HepG2 (cell line): Measurements from ENCODE around the gene AHSG. TPM values are rescaled to one million over a fixed set of nuclear protein-coding genes. Genes with fewer than 3 reads are reported as not detected.
A peak's percentile ranks its signal among the peaks of the same experiment; 100 is the strongest.

Experiments used
- ARID2 ChIP-seq: sonication (generic); formaldehyde crosslinking; IDR thresholded peaks from 2 replicates; pipeline ENCODE4 v1.8.1; 2022; ENCODE audit warnings: mild to moderate bottlenecking, missing genetic modification reagents, borderline replicate concordance
- BCLAF1 ChIP-seq: fragments of 450-650 bp; IDR thresholded peaks from 2 replicates; pipeline ENCODE4 v1.6.1; 2017; ENCODE audit warnings: mild to moderate bottlenecking
- ERF ChIP-seq: IDR thresholded peaks from 2 replicates; pipeline ENCODE4 v1.6.1; 2018; ENCODE audit warnings: missing biosample characterization, missing genetic modification reagents
- FOXK1 ChIP-seq: sonication (generic); formaldehyde crosslinking; IDR thresholded peaks from 2 replicates; pipeline ENCODE4 v1.4.0; 2020; ENCODE audit warnings: low read depth, missing genetic modification reagents, borderline replicate concordance
- HMG20A ChIP-seq: IDR thresholded peaks from 2 replicates; pipeline ENCODE4 v1.6.1; 2016; ENCODE audit warnings: borderline replicate concordance
- KDM5B ChIP-seq: sonication (generic); formaldehyde crosslinking; IDR thresholded peaks from 2 replicates; pipeline ENCODE4 v1.4.0; 2020; ENCODE audit warnings: missing genetic modification reagents, mild to moderate bottlenecking, borderline replicate concordance
- LBX2 ChIP-seq: sonication (generic); formaldehyde crosslinking; IDR thresholded peaks from 2 replicates; pipeline ENCODE4 v1.5.0; 2020; ENCODE audit warnings: missing genetic modification reagents, mild to moderate bottlenecking, borderline replicate concordance
- MED13 ChIP-seq: sonication (generic); formaldehyde crosslinking; IDR thresholded peaks from 2 replicates; pipeline ENCODE4 v1.5.0; 2020; ENCODE audit warnings: missing genetic modification reagents
- NR2F1 ChIP-seq, 2 experiments: fragments of 450-650 bp in 1 of 2; formaldehyde crosslinking in 1 of 2; IDR thresholded peaks; 2 replicates each; pipeline versions ENCODE4 v1.5.0 to v1.6.1; 2016 to 2020; ENCODE audit warnings: mild to moderate bottlenecking in 1 of 2, missing compliant biosample characterization in 1 of 2, missing genetic modification reagents in 1 of 2, moderate library complexity in 1 of 2
- PAF1 ChIP-seq: IDR thresholded peaks from 2 replicates; pipeline ENCODE4 v1.6.1; 2016; ENCODE audit warnings: missing genetic modification reagents, missing compliant biosample characterization
- PHF21A ChIP-seq: sonication (generic); formaldehyde crosslinking; IDR thresholded peaks from 2 replicates; pipeline ENCODE4 v1.5.0; 2020; ENCODE audit warnings: mild to moderate bottlenecking, missing genetic modification reagents
- USF2 ChIP-seq, 2 experiments: sonication (generic) in 1 of 2; formaldehyde crosslinking in 1 of 2; IDR thresholded peaks; 2 replicates each; pipeline versions ENCODE4 v1.5.1 to v1.6.1; 2011 to 2020; ENCODE audit warnings: borderline replicate concordance in 1 of 2, low read depth in 1 of 2, low read length in 1 of 2, mild to moderate bottlenecking in 1 of 2, missing genetic modification reagents in 1 of 2, moderate library complexity in 1 of 2
- ZIK1 ChIP-seq: sonication (generic); formaldehyde crosslinking; IDR thresholded peaks from 2 replicates; pipeline ENCODE4 v1.5.0; 2020; ENCODE audit warnings: mild to moderate bottlenecking, low read depth, missing genetic modification reagents, borderline replicate concordance
- ZNF24 ChIP-seq: fragments of 450-650 bp; IDR thresholded peaks from 2 replicates; pipeline ENCODE4 v1.6.1; 2017; ENCODE audit warnings: antibody characterized with exemption, mild to moderate bottlenecking
- ZNF296 ChIP-seq: sonication (generic); formaldehyde crosslinking; conservative IDR thresholded peaks from 2 replicates; pipeline ENCODE4 v1.5.0; 2020; ENCODE audit warnings: mild to moderate bottlenecking, missing genetic modification reagents
- ZNF468 ChIP-seq: sonication (generic); formaldehyde crosslinking; IDR thresholded peaks from 2 replicates; pipeline ENCODE4 v1.8.0; 2022; ENCODE audit warnings: mild to moderate bottlenecking, moderate library complexity, missing genetic modification reagents
- ZNF605 ChIP-seq: sonication (generic); formaldehyde crosslinking; IDR thresholded peaks from 2 replicates; pipeline ENCODE4 v1.8.0; 2022; ENCODE audit warnings: mild to moderate bottlenecking, missing genetic modification reagents
- ZNF629 ChIP-seq: sonication (generic); formaldehyde crosslinking; conservative IDR thresholded peaks from 2 replicates; pipeline ENCODE4 v1.5.0; 2020; ENCODE audit warnings: missing genetic modification reagents
- ZNF782 ChIP-seq: sonication (generic); formaldehyde crosslinking; IDR thresholded peaks from 2 replicates; pipeline ENCODE4 v1.4.0; 2020; ENCODE audit warnings: missing genetic modification reagents, mild to moderate bottlenecking, borderline replicate concordance
- ZNF788 ChIP-seq: sonication (generic); formaldehyde crosslinking; IDR thresholded peaks from 2 replicates; pipeline ENCODE4 v1.5.0; 2020; ENCODE audit warnings: mild to moderate bottlenecking, missing genetic modification reagents, borderline replicate concordance
- polyA plus RNA-seq, 8 experiments: library from polyadenylated mRNA; depleted of rRNA in 3 of 8; stranded (reverse) in 7 of 8; unstranded in 1 of 8; fragments of >200 nt; fragmentation: Illumina TruSeq in 4 of 8; extraction: Trizol in 4 of 8; gene quantifications; 2 replicates each; pipeline versions ENCODE4 v1.2.1 to v1.2.3, GENCODE V29; 2011 to 2016; ENCODE audit warnings: low read depth in 4 of 8, missing spikeins in 1 of 8, mixed read lengths in 1 of 8; ENCODE audit not compliant: insufficient read depth in 1 of 8
- total RNA-seq, 5 experiments: library from RNA; depleted of rRNA; stranded (reverse); fragments of >200 nt; fragmentation: Illumina TruSeq; extraction: Trizol; gene quantifications; 2 replicates each; pipeline ENCODE4 v1.2.3, GENCODE V29; 2016; ENCODE audit warnings: low read depth in 1 of 5
- TF ChIP-seq, protein P1 (sequence below): IDR thresholded peaks from 2 replicates; pipeline ENCODE4 v1.6.1; 2016; ENCODE audit warnings: control low read depth
- TF ChIP-seq, protein P2 (sequence below): IDR thresholded peaks from 2 replicates; pipeline ENCODE4 v1.6.1; 2016; ENCODE audit warnings: low read depth, borderline replicate concordance

The AHSG gene
- total and polyA plus RNA-seq, 2 of the 13 experiments (the other 11 are each of a cell fraction or from before 2014, with no cell fraction given), result 2,043 to 19,152 TPM

DNA sequence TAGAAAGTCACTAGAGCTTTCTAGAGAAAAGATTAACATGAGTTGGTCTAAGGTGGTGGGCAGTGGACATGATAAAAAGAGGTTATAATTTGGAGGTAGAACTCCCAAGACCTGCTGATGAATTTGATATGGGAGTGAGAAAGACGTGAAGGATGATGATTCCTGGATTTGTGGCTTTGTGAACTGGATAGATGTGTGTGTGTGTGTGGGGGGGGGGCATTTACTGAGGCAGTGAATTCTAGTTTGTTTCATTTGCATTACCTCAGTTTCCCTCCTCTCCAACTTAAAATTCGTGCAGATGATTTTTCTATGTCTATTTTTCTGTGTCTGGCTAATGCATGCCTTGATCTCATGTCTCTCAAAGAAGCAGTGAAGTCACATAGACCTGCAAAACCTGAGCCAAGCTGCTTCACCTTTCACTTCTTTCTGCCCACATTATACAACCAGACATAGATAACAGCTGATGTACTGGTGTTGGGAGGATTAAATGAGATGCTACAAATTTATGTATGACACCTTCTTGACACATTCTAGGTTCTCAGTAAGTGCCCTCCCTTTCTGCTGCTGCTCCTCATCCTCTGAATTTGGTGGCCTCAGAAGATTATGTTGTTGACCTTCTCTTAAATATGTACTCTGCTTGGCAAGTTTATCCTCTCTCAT lies 9.9 kb downstream of the AHSG start (continued):
- TF ChIP-seq BCLAF1 (no peak), USF2 (IDR thresholded peaks at IDR 0.05; ENCODE audit: low read depth, low read length) (no peak), USF2 (CRISPR knock-in tag; IDR thresholded peaks at IDR 0.05; ENCODE audit: borderline replicate concordance) (no peak), ZNF296 (CRISPR knock-in tag) (no peak), PAF1 (CRISPR knock-in tag) (peak; percentile 66; the same call in 1 of the 2 replicates), MED13 (CRISPR knock-in tag) (0 out of 2 replicates have a peak, but pooled peaks have one; percentile 17), ERF (CRISPR knock-in tag) (no peak), ARID2 (CRISPR knock-in tag) (no peak), FOXK1 (no peak), LBX2 (CRISPR knock-in tag) (no peak), NR2F1 (CRISPR knock-in tag; IDR thresholded peaks at IDR 0.05) (no peak), ZNF24 (no peak), HMG20A (CRISPR knock-in tag) (no peak), ZIK1 (CRISPR knock-in tag) (no peak), ZNF468 (CRISPR knock-in tag) (no peak), KDM5B (CRISPR knock-in tag) (0 out of 2 replicates have a peak, but pooled peaks have one; percentile 1), ZNF605 (CRISPR knock-in tag) (no peak), ZNF782 (CRISPR knock-in tag) (no peak), ZNF788 (CRISPR knock-in tag) (no peak), PHF21A (CRISPR knock-in tag) (no peak), ZNF629 (CRISPR knock-in tag) (0 out of 2 replicates have a peak, but pooled peaks have one; percentile 3)
- TF ChIP-seq, protein P1, sequence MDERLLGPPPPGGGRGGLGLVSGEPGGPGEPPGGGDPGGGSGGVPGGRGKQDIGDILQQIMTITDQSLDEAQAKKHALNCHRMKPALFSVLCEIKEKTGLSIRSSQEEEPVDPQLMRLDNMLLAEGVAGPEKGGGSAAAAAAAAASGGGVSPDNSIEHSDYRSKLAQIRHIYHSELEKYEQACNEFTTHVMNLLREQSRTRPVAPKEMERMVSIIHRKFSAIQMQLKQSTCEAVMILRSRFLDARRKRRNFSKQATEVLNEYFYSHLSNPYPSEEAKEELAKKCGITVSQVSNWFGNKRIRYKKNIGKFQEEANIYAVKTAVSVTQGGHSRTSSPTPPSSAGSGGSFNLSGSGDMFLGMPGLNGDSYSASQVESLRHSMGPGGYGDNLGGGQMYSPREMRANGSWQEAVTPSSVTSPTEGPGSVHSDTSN (CRISPR knock-in tag), result no peak
- TF ChIP-seq, protein P2, sequence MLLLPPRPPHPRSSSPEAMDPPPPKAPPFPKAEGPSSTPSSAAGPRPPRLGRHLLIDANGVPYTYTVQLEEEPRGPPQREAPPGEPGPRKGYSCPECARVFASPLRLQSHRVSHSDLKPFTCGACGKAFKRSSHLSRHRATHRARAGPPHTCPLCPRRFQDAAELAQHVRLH (CRISPR knock-in tag), result no peak
